GM21447 (cell line): ENCODE results near the gene ACO2.
"Not testable (repeated sequence)": the region's sequence is repeated elsewhere in the genome, so short reads cannot be mapped to it uniquely, and the experiment has no call there.

Experiments
- ATAC-seq: cut with Tn5 transposase; IDR thresholded peaks from one replicate; pipeline ENCODE4 v1.9.1; 2021; ENCODE audit not compliant: unreplicated experiment

ACO2 gene

GRCh38 chr22:41539146-41540005, 70.5 kb downstream of the ACO2 start:
- no peak for ATAC-seq

- no peak for ATAC-seq
Measured at GRCh38 chr22:41540006-41540315, 71.0 kb downstream of the ACO2 start.

DNA sequence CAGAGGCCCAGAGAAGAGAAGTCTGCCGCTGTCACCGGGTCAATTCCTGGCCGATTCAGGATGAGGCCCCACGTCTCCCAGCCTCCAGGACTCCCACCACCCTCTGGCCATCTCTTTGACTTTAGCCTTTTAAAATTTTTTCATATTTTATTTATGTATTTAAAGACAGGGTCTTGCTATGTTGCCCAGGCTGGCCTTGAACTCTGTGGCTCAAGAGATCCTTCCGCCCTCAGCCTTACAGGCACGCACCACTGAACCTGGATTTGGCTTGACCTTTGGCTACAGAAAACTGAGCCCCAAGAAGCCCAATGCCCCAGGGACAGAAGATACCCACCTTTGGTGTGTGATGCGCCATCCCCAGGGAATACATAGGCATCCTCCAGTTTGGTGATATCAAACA, 71.4 kb downstream of the ACO2 start:
- no peak for ATAC-seq

GRCh38 chr22:41541484-41541883, 72.6 kb downstream of the ACO2 start:
- ATAC-seq, result no peak

GRCh38 chr22:41542224-41542623, 73.3 kb downstream of the ACO2 start:
- ATAC-seq, result no peak

DNA sequence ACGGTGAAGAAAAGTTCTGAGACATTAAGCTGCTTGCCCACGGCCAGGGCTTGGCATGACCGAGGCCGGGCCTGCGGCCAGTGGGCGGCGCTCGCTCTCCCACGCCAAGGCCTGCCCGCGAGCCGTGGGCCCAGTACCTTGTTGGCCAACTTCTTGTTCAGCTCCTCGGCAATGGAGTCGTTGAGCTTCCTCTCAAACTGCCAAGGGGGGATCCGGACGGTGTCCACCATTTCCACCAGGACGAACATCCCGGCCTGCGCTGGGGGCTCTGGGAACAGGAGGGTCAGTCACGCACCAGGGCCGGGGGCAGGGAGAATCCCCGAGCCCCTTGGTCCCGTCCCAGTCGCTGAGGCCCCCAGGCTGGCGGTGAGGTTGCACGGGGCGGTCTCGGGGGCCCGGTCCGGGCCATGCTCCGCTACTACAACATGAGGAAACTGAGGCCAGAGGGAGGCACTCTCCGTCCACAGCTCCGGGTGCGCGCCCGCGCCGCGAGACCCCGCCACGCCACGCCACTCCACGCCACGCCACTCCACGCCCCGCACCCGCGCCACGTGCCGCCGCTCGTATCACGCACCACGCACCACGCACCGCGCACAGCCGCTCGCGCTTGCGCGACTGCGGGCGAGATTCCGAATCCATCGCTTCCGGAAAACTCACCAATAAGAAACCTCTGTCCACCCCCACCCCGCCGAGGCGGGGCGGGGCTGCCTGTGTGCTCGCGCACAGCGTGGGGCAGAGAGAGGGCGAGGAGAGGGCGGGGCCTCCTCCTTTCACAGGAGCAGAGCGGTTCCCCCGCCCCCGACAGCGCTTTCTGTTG, 75.1 kb downstream of the ACO2 start, which contains the start of gene POLR3H:
POLR3H (minus strand) TSS at position 617 of the 817 bp plus-strand sequence; CDS start at position 248, 369 bp downstream.
- ATAC-seq, result peak; percentile 92

GRCh38 chr22:41544671-41545476, 76.0 kb downstream of the ACO2 start:
- no peak for ATAC-seq

- ATAC-seq, result no peak
Measured at GRCh38 chr22:41548830-41549211, 79.9 kb downstream of the ACO2 start.

DNA sequence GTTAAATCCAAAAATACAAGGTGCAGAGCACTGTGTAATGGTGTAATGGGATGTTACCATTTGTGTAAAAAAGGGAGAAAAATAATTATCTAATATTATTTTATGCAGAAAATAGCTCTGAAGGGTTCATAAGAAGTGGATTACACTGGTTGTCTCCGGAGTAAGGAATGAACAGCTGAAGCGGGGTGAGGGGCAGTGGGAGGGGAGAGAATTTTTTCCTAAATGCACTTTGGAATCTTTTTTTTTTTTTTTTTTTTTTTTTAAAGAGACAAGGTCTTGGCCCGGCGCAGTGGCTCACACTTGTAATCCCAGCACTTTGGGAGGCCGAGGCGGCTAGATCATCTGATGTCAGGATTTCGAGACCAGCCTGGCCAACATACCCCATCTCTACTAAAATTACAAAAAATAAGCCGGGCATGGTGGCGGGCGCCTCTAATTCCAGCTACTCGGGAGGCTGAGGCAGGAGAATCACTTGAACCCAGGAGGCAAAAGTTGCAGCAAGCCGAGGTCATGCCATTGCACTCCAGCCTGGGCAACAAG, 82.1 kb downstream of the ACO2 start:
- no peak for ATAC-seq

DNA sequence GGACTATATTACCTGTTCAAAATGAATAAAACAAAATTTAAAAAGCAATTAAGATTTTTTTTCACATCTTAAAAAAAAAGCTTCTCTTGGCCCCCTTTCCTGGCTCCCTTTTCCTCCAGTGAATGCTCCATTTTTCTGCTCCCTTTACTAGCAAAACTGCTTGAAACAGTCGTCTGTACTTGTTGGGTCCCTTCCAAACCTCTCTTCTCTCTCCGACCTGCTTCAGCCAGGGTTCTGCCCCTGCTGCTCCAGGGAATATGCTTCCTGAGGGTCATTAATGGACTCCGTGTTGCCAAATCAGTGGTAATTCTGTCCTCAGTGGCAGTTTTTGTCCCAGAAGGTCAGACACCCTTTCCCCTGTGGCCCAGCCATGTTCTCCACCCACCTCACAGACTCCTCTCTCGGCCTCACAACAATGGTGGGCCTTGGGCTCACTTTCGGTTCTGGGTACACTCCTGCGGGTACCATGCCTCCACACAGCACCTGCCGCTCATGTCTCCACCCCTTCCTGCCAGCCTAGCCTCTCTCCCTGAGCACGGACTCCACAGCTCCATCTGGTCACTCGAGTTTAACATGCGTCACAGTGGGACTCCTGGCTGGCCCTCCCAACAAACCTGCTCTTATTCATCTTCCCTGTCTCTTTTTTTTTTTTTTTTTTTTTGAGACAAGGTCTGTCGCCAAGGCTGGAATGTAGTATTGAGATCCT, 83.1 kb downstream of the ACO2 start:
- ATAC-seq, result no peak

DNA sequence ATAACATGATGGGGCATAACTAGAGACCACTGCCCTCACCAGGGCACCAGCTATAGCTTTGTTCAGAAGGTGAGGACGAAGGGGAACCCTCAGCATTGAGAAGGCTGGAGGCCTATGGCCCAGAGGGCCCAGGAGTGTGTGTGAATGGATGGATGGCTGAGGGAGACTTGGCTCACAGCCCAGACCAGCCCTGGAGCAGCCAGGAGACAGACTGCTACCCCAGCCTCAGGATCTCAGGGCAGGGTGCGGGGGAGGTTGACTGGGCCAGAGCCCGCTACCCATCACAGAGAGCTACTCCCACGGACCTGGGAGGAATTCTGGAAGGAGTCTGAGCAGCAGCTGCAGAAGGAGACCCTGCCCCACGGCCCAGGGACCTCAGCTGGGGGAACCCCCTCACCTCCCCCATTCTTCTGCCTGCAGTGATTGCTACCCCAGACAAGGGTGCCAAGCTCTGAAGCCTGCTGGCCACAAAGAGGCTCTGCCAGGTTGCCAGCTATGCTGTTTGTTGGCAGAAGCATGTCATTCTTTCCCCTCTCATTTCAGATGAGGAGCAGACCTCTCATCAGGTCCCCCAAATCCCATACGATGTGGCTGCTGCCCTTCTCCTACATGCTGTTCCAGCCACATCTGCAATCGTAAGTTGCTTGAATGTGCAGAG, 86.5 kb downstream of the ACO2 start:
- no peak for ATAC-seq

DNA sequence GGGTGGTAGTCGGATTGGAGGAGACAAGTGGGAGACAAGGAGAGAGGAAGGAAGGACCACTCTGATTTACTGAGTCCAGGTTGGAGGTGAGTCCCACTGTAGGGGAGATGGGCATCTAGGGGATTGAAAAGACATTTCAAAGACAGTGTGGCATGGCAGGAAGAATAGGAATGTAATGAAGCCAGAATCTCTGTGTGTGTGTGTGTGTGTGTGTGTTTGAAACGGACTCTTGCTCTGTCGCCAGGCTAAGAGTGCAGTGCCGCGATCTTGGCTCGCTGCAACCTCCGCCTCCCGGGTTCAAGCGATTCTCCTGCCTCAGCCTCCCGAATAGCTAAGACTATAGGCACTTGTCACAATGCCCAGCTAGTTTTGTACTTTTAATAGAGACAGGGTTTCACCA, 87.6 kb downstream of the ACO2 start:
- no peak for ATAC-seq

DNA sequence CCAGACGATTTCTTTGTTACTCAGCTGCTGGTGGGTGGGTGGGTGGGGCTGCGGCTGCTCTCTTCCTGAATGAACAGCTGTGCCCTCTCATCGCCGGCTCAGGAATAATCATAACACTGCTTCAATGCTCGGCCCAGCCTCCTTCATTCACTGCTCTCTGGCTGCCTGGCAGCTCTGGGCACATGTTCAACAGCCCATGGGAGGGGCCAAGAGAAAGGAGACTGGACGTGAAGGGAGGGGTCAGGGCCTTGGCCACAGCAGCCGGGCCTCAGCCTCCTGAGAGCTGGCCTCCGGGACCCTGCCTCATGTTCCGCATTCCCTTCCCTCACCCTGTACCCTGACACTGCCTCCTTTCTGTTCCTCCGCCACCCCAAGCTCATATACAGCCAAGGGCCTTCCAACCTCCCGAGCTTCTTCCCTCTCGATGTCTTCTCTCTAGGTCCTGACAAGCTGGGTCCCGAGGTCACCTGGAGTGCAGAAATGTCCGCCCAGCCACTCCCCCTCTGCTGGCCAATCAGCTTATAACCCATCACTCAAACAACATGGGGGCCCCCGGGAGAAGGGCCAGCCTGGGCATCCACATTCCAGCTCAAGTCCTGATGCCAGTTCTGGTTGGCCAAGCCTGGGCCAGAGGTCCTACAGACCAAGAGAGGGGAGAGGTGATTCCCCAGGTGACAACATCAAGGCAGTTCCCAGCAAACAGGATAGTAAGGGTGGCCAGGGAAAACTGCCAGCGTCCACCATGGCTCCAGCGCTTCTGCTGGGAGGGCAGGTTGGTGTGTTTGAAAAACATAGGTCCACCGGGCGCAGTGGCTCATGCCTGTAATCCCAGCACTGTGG, 88.7 kb downstream of the ACO2 start:
- no peak for ATAC-seq

GRCh38 chr22:41558241-41558630, 89.3 kb downstream of the ACO2 start:
- not testable (repeated sequence) for ATAC-seq

DNA sequence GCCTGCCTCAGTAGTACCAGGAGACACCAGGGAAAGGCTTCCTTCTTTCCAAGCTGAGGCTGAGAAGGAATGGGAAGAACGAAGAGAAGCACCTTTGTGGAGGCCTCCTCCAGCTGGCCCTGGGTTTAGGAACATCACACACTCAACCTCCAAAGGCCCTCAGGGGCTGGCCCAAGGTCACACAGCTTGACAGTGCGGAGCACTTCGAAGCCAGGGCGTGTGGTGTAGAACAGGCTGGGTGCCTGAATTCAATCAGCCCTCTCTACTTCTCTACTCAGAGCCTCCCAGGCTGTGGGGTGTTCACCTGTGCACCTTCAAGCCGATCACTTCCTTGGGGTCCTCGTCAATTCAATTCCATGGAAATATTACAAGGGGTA, 91.2 kb downstream of the ACO2 start:
- ATAC-seq, result no peak

DNA sequence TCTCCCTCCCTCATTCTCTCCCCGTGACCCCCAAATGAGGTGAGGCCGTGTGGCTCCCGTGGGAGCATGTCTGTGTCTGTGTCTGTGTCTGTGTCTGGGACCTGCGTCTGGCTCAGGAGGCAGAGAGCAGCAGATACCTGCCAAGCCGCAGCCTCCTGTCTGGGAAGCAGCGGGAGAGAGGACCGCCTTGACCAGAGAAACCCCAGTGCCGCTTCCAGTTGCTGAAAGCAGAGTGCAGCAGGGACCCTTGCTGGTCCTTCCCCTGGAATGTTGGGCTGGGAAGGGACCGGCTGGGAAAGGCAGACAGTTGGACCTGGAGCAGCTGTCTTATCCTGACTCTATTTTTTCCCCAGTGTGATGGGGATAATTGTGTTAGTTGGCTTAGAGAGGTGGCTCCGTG, 92.4 kb downstream of the ACO2 start:
- ATAC-seq, result no peak

DNA sequence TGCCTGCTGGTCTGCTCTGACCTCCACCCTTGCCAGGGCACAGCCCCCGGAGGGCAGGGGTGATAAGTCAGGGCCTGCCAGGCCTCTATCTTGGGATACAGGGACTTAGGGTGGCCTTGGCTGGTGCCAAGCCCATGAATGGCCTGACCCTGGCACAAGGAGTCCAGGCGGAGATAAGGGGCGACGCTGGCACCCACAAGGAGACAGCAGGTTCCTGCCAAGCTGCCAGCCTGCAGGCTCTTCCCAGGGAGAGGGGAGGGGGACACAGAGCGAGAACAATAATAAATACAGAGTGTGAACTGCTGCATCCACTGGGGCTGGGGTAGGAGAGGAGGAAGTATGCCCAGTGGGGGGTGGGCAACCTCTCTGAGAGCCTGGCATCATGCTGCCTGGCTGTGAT, 92.9 kb downstream of the ACO2 start:
- no peak for ATAC-seq

DNA sequence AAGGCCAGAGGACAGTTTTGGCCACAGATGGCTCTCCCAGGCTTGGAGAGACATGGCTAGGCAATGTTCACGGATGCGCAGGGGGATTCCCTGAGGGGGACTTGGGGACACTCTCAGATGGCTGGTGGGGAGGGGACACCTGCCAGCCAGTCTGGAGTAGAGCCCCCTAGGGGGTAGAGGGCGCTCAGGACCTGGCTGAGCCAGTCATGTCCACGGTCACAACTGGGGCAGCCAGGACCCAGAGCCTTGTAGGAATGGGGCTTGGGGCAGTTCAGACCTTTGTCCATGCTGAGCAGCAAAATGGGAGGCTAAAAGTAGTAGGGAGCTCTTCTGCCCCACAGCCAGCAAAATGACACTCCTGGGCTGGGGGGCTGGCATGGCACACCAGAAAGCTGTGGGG, 93.5 kb downstream of the ACO2 start:
- ATAC-seq, result no peak

GRCh38 chr22:41563051-41563711, 94.3 kb downstream of the ACO2 start:
- ATAC-seq, result no peak
